ENCODE data around the gene ERCC4.
A peak's percentile ranks its signal among the peaks of the same experiment; 100 is the strongest.

ERCC4 gene

DNA sequence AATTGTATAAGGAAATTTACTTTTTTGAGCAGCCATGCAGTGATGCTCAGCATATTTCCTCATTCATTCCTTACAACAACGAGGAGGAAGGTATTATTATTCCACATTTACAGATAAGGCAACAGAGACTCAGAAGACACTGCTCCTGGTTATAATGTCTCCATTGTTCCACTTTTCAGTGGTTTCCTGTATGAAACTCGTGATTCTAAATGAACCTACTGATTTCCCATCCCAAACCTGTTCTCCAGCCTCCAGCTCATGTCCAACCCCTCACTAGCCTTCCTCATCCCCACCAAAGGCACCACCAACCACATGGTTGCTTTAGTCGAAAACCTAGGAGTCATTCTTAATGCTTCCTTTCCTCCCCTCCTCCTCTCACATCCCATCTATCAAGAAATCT lies 12.5 kb upstream of the ERCC4 start:
- no peak overlapping the region for H3K27ac ChIP-seq
- no peaks in the 10 kb centered on the region; a peak in 1 of 22 replicates for H3K27me3 ChIP-seq
- H3K4me2 ChIP-seq: no peak overlapping the region
- H3K36me3 ChIP-seq: no peaks in the 10 kb centered on the region
- H3K4me1 ChIP-seq: 0 out of 20 replicates have a peak, but pooled peaks cover 0 to 4% (median 0%) of the 10 kb centered on the region in 10 experiments
- peaks cover 10 to 36% (median 16%) of the 10 kb centered on the region in 11 experiments; a peak in 21 of 22 replicates for H3K9me3 ChIP-seq (replicated peaks in 1 of 11)
- H3K9ac ChIP-seq: no peak overlapping the region
- no peak overlapping the region for H3K4me3 ChIP-seq
- H4K20me1 ChIP-seq: no peaks in the 10 kb centered on the region
- no peak for TF ChIP-seq Cebpa-rat (IDR thresholded peaks at IDR 0.05)

- H3K36me3 ChIP-seq: no peaks in the 10 kb centered on the region
- H3K9me3 ChIP-seq (replicated peaks in 1 of 11): peaks cover 15 to 30% (median 20%) of the 10 kb centered on the region in 11 experiments
- no peak overlapping the region for H3K4me3 ChIP-seq
- no peaks in the 10 kb centered on the region; a peak in 1 of 22 replicates for H3K27me3 ChIP-seq
- no peaks in the 10 kb centered on the region for H4K20me1 ChIP-seq
- 0 out of 20 replicates have a peak, but pooled peaks cover 0 to 4% (median 0%) of the 10 kb centered on the region in 10 experiments for H3K4me1 ChIP-seq
- H3K4me2 ChIP-seq: no peak overlapping the region
- no peak for TF ChIP-seq Cebpa-rat (IDR thresholded peaks at IDR 0.05)
- H3K9ac ChIP-seq: no peak overlapping the region
- H3K27ac ChIP-seq: no peak overlapping the region
Measured at GRCh38 chr16:13909069-13909468, 10.9 kb upstream of the ERCC4 start.

GRCh38 chr16:13909872-13910303 lies 10.1 kb upstream of the ERCC4 start:
- Histone ChIP-seq H3K9me3 (replicated peaks in 1 of 11) (peaks cover 10 to 23% (median 18%) of the 10 kb centered on the region in 11 experiments), H3K27ac (no peak overlapping the region), H3K4me2 (no peak overlapping the region), H3K4me1 (0 out of 20 replicates have a peak, but pooled peaks cover 0 to 4% (median 0%) of the 10 kb centered on the region in 10 experiments), H3K4me3 (no peak overlapping the region), H3K36me3 (no peaks in the 10 kb centered on the region), H3K27me3 (no peaks in the 10 kb centered on the region; a peak in 1 of 22 replicates), H3K9ac (no peak overlapping the region), H4K20me1 (no peaks in the 10 kb centered on the region)
- no peak for TF ChIP-seq Cebpa-rat (IDR thresholded peaks at IDR 0.05)

DNA sequence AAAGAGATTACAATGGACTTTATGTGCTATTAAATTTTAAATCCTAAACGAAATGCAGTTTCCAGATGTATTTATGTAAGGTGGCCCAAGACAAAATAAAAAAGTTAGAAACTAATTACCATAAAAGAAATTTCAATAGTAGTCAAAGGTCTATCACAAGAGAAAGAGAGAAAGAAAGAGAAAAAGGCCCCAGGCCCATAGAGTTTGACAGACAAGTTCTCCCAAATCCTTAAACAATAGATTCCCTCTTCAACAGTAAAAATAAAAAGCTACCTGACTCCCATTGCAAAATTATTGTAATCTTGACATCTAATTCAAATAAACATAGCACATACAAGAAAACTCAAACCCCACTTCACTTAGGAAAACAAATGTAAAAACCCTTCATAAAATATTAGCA lies 8.6 kb upstream of the ERCC4 start:
- H3K4me3 ChIP-seq: no peak overlapping the region
- no peak overlapping the region for H3K4me2 ChIP-seq
- no peak overlapping the region for H3K9ac ChIP-seq
- no peaks in the 10 kb centered on the region for H4K20me1 ChIP-seq
- no peak for TF ChIP-seq Cebpa-rat (IDR thresholded peaks at IDR 0.05)
- H3K4me1 ChIP-seq: 0 out of 20 replicates have a peak, but pooled peaks cover 0 to 4% (median 0%) of the 10 kb centered on the region in 10 experiments
- no peak overlapping the region for H3K27ac ChIP-seq
- no peaks in the 10 kb centered on the region for H3K36me3 ChIP-seq
- peaks cover 10 to 23% (median 18%) of the 10 kb centered on the region in 11 experiments for H3K9me3 ChIP-seq (replicated peaks in 1 of 11)
- no peaks in the 10 kb centered on the region; a peak in 1 of 22 replicates for H3K27me3 ChIP-seq

GRCh38 chr16:13911871-13912270 lies 8.1 kb upstream of the ERCC4 start:
- H3K36me3 ChIP-seq: no peaks in the 10 kb centered on the region
- peaks cover 10 to 23% (median 17%) of the 10 kb centered on the region in 11 experiments for H3K9me3 ChIP-seq (replicated peaks in 1 of 11)
- no peak overlapping the region for H3K4me3 ChIP-seq
- H3K4me1 ChIP-seq: 0 out of 20 replicates have a peak, but pooled peaks cover 0 to 4% (median 0%) of the 10 kb centered on the region in 10 experiments
- H3K27ac ChIP-seq: no peak overlapping the region
- H4K20me1 ChIP-seq: no peaks in the 10 kb centered on the region
- H3K9ac ChIP-seq: no peak overlapping the region
- no peak for TF ChIP-seq Cebpa-rat (IDR thresholded peaks at IDR 0.05)
- no peaks in the 10 kb centered on the region; a peak in 1 of 22 replicates for H3K27me3 ChIP-seq
- H3K4me2 ChIP-seq: no peak overlapping the region

DNA sequence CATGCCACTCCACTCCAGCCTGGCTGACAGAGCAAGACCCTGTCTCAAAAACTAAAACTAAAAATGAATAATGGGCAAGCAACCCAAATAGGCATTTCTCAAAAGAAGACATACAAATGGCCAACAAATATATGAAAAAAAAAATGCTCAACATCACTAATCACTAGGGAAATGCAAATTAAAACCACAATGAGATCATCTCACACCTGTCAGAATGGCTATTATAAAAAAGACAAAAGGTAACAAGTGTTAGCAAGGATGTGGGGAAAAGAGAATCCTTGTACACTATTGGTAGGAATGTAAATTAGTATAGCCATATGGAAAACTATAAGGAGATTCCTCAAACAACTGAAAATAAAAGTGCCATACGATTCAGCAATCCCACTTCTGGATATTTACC lies 7.1 kb upstream of the ERCC4 start:
- no peak overlapping the region for H3K4me3 ChIP-seq
- H3K4me1 ChIP-seq: no peaks in the 10 kb centered on the region
- no peak for TF ChIP-seq Cebpa-rat (IDR thresholded peaks at IDR 0.05)
- peaks cover 10 to 23% (median 17%) of the 10 kb centered on the region in 11 experiments for H3K9me3 ChIP-seq (replicated peaks in 1 of 11)
- no peak overlapping the region for H3K9ac ChIP-seq
- no peaks in the 10 kb centered on the region for H4K20me1 ChIP-seq
- H3K4me2 ChIP-seq: no peak overlapping the region
- H3K27ac ChIP-seq: no peak overlapping the region
- no peaks in the 10 kb centered on the region; a peak in 1 of 22 replicates for H3K27me3 ChIP-seq
- no peaks in the 10 kb centered on the region for H3K36me3 ChIP-seq

DNA sequence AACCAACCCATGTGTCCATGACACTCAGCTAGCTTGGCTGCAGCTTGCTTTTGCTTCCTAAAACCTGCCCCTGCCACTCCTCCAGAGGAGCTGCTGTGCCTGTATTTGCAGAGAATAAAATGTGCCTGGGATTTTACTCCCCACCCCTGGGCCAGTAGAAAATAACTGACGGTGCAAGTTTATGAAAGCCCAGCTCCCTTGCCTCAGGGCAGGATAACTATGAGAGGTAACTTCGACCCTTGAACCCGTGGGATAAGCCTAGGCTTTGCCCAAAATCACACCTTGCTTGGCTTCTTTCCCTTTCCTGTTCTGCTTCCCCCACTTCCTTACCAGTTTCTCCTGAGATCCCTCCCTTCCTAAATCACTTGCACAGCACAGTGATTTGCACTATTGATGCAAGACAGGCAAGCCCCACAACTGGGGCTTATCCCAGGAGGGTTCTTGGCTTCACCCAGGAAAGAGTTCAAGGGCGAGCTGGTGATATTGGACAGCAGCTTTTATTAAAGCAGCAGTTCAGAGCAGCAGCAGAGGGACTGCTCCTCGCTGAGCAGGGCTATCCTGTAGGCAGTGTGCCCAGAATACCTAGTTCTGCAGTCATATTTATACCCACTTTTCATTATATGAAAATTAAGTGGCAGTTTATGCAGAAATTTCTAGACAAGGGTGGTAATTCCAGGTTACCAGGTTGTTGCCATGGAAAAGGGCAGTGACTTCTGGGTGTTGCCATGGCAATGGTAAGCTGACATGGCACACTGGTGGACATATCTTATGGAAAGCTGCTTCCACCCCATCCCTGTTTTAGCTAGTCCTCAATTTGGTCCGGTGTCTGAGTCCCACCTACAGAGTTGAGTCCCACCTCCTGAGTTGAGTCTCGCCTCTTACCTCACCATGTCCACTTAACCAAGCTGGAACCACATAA lies 6.3 kb upstream of the ERCC4 start:
- Histone ChIP-seq H3K9ac (no peak overlapping the region), H3K27ac (no peak overlapping the region), H3K27me3 (no peaks in the 10 kb centered on the region; a peak in 1 of 22 replicates), H4K20me1 (no peaks in the 10 kb centered on the region), H3K4me3 (no peak overlapping the region), H3K9me3 (replicated peaks in 1 of 11) (peaks cover 10 to 23% (median 17%) of the 10 kb centered on the region in 11 experiments), H3K4me2 (no peak overlapping the region), H3K4me1 (no peaks in the 10 kb centered on the region), H3K36me3 (no peaks in the 10 kb centered on the region)
- TF ChIP-seq Cebpa-rat (IDR thresholded peaks at IDR 0.05): no peak

DNA sequence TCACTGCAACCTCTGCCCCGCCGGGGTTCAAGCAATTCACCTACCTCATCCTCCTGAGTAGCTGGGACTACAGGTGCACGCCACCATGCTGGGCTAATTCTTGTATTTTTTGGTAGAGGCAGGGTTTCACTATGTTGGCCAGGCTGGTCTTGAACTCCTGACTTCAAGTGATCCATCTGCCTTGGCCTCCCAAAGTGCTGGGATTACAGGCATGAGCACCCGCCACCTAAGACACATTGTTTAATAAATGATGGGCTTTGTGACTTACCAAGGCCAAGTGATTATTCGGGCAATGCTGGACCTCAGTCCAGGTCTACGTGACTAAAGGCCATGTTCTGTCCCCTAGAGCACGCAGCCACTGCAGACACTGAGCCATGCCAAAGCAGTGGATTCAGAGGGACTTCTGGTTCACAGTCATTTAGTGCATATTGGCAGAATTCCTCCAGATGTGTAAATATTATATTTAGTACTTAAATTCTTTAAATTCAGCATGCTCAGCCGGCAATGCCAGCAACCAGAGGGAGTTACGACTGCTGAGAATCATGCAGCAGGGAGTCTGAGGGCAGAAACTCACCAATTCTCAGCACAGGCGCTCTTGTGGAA lies 4.8 kb upstream of the ERCC4 start:
- Histone ChIP-seq H3K27me3 (no peaks in the 10 kb centered on the region; a peak in 1 of 22 replicates), H3K9me3 (replicated peaks in 1 of 11) (peaks cover 10 to 23% (median 17%) of the 10 kb centered on the region in 11 experiments), H3K4me1 (peaks cover 0 to 8% (median 0%) of the 10 kb centered on the region in 10 experiments; a peak in 2 of 20 replicates), H3K4me3 (no peak overlapping the region), H3K27ac (no peak overlapping the region), H4K20me1 (no peaks in the 10 kb centered on the region), H3K36me3 (no peaks in the 10 kb centered on the region), H3K9ac (no peak overlapping the region), H3K4me2 (no peak overlapping the region)
- no peak for TF ChIP-seq Cebpa-rat (IDR thresholded peaks at IDR 0.05)

- no peaks in the 10 kb centered on the region; a peak in 1 of 22 replicates for H3K9me3 ChIP-seq (replicated peaks in 1 of 11)
- H3K9ac ChIP-seq: peak overlapping the region; percentile 32 to 94 (median 91); a peak in 21 of 22 replicates
- TF ChIP-seq Cebpa-rat (IDR thresholded peaks at IDR 0.05): no peak
- no peaks in the 10 kb centered on the region for H4K20me1 ChIP-seq
- H3K36me3 ChIP-seq: peaks cover 0 to 15% (median 5%) of the 10 kb centered on the region in 11 experiments; a peak in 10 of 22 replicates
- H3K4me3 ChIP-seq: peak overlapping the region; percentile 28 to 94 (median 81); a peak in 18 of 20 replicates
- peak overlapping the region; percentile 60 to 80 (median 74) for H3K4me2 ChIP-seq
- H3K27ac ChIP-seq: peak overlapping the region in 10 of 11 experiments; percentile 24 to 88 (median 58); a peak in 18 of 22 replicates
- H3K4me1 ChIP-seq: peaks cover 12 to 20% (median 17%) of the 10 kb centered on the region in 10 experiments
- H3K27me3 ChIP-seq: no peaks in the 10 kb centered on the region
Measured at GRCh38 chr16:13919330-13919682, 648 bp upstream of the ERCC4 start.
